Stimulated activated CD8-positive, alpha-beta memory T cell treated with anti-CD3 and anti-CD28 coated beads, Interleukin-12 subunit alpha, Interleukin-12 subunit beta, amount 100 ng/mL, for 1 hour (primary cell): ENCODE measurements around the gene CDRT15L2.
"Not testable (repeated sequence)": the region's sequence is repeated elsewhere in the genome, so short reads cannot be mapped to it uniquely, and the experiment has no call there.

ENCODE experiments used
- DNase-seq: peaks from one replicate; pipeline ENCODE4 v3.0.0-alpha.2; 2020; ENCODE audit warnings: low read depth

The CDRT15L2 gene

GRCh38 chr17:20575071-20575470 lies 4.5 kb upstream of the CDRT15L2 start:
- not testable (repeated sequence) for DNase-seq

- DNase-seq = not testable (repeated sequence)
Measured at GRCh38 chr17:20583891-20584577, 4.5 kb downstream of the CDRT15L2 start.

GRCh38 chr17:20588744-20589453 lies 9.4 kb downstream of the CDRT15L2 start:
- not testable (repeated sequence) for DNase-seq

- not testable (repeated sequence) for DNase-seq
Measured at GRCh38 chr17:20589454-20589810, 9.9 kb downstream of the CDRT15L2 start.

GRCh38 chr17:20591040-20591439 lies 11.5 kb downstream of the CDRT15L2 start:
- not testable (repeated sequence) for DNase-seq

GRCh38 chr17:20605568-20605967 lies 26.0 kb downstream of the CDRT15L2 start:
- not testable (repeated sequence) for DNase-seq

- not testable (repeated sequence) for DNase-seq
Measured at GRCh38 chr17:20609490-20609889, 30.0 kb downstream of the CDRT15L2 start.

GRCh38 chr17:20611309-20611708 lies 31.8 kb downstream of the CDRT15L2 start:
- DNase-seq = no peak

- DNase-seq = no peak
Measured at GRCh38 chr17:20612635-20613034, 33.1 kb downstream of the CDRT15L2 start.

- DNase-seq = no peak
Measured at GRCh38 chr17:20613248-20613647, 33.7 kb downstream of the CDRT15L2 start.

GRCh38 chr17:20613905-20614304 lies 34.4 kb downstream of the CDRT15L2 start:
- no peak for DNase-seq

- not testable (repeated sequence) for DNase-seq
Measured at GRCh38 chr17:20615461-20615860, 35.9 kb downstream of the CDRT15L2 start.
